Measurements from ENCODE around the gene TNFRSF25.
"Not testable (repeated sequence)": the region's sequence is repeated elsewhere in the genome, so short reads cannot be mapped to it uniquely, and the experiment has no call there.

TNFRSF25 gene

GRCh38 chr1:6502000-6502891 lies 36.3 kb upstream of the TNFRSF25 start:
- DNase-seq (ENCODE audit: low read depth in 4 of 4, low spot score in 1 of 4) = no peak

- DNase-seq (ENCODE audit: low read depth in 4 of 4, low spot score in 1 of 4) = no peak
Observed at GRCh38 chr1:6501279-6501813, 35.4 kb upstream of the TNFRSF25 start.

GRCh38 chr1:6500544-6501278 lies 34.7 kb upstream of the TNFRSF25 start:
- DNase-seq (ENCODE audit: low read depth in 4 of 4, low spot score in 1 of 4) = no peak

GRCh38 chr1:6499296-6499695 lies 33.3 kb upstream of the TNFRSF25 start:
- no peak for DNase-seq (ENCODE audit: low read depth in 4 of 4, low spot score in 1 of 4)

GRCh38 chr1:6498576-6499111 lies 32.7 kb upstream of the TNFRSF25 start:
- DNase-seq (ENCODE audit: low read depth in 4 of 4, low spot score in 1 of 4) = no peak

GRCh38 chr1:6497867-6498575 lies 32.0 kb upstream of the TNFRSF25 start:
- DNase-seq (ENCODE audit: low read depth in 4 of 4, low spot score in 1 of 4) = no peak

- peak in 2 of 4 experiments; percentile 31 to 38 for DNase-seq (ENCODE audit: low read depth in 4 of 4, low spot score in 1 of 4)
Observed at GRCh38 chr1:6497215-6497866, 31.4 kb upstream of the TNFRSF25 start.

GRCh38 chr1:6496890-6497214 lies 30.9 kb upstream of the TNFRSF25 start:
- DNase-seq (ENCODE audit: low read depth in 4 of 4, low spot score in 1 of 4) = no peak

- no peak for DNase-seq (ENCODE audit: low read depth in 4 of 4, low spot score in 1 of 4)
Observed at GRCh38 chr1:6496365-6496721, 30.4 kb upstream of the TNFRSF25 start.

- DNase-seq (ENCODE audit: low read depth in 4 of 4, low spot score in 1 of 4) = no peak
Observed at GRCh38 chr1:6495540-6496364, 29.8 kb upstream of the TNFRSF25 start.

- DNase-seq (ENCODE audit: low read depth in 4 of 4, low spot score in 1 of 4) = no peak
Observed at GRCh38 chr1:6495041-6495441, 29.1 kb upstream of the TNFRSF25 start.

- no peak for DNase-seq (ENCODE audit: low read depth in 4 of 4, low spot score in 1 of 4)
Observed at GRCh38 chr1:6494627-6495026, 28.7 kb upstream of the TNFRSF25 start.

GRCh38 chr1:6493834-6494223 lies 27.9 kb upstream of the TNFRSF25 start:
- not testable (repeated sequence) for DNase-seq (ENCODE audit: low read depth in 4 of 4, low spot score in 1 of 4)

- no peak for DNase-seq (ENCODE audit: low read depth in 4 of 4, low spot score in 1 of 4)
Observed at GRCh38 chr1:6491966-6492365, 26.0 kb upstream of the TNFRSF25 start.

- no peak for DNase-seq (ENCODE audit: low read depth in 4 of 4, low spot score in 1 of 4)
Observed at GRCh38 chr1:6491480-6491962, 25.5 kb upstream of the TNFRSF25 start, which contains the start of gene PLEKHG5. PLEKHG5 (minus strand) TSS chr1:6491667; CDS start chr1:6477571, 14,096 bp downstream.

GRCh38 chr1:6491081-6491449 lies 25.1 kb upstream of the TNFRSF25 start:
- no peak for DNase-seq (ENCODE audit: low read depth in 4 of 4, low spot score in 1 of 4)

- DNase-seq (ENCODE audit: low read depth in 4 of 4, low spot score in 1 of 4) = peak in 2 of 4 experiments; percentile 32 to 48
Observed at GRCh38 chr1:6490181-6491080, 24.5 kb upstream of the TNFRSF25 start.

- peak; percentile 45 to 69 (median 58) for DNase-seq (ENCODE audit: low read depth in 4 of 4, low spot score in 1 of 4)
Observed at GRCh38 chr1:6489799-6490180, 23.8 kb upstream of the TNFRSF25 start.

GRCh38 chr1:6489383-6489765 lies 23.4 kb upstream of the TNFRSF25 start:
- no peak for DNase-seq (ENCODE audit: low read depth in 4 of 4, low spot score in 1 of 4)
